Measurements from ENCODE around the gene PANK4. TPM values are rescaled to one million over a fixed set of nuclear protein-coding genes. Genes with fewer than 3 reads are reported as not detected.
A peak's percentile ranks its signal among the peaks of the same experiment; 100 is the strongest.

PANK4 gene
- total and polyA plus RNA-seq, 9 of the 15 experiments (the other 6 are each of a cell fraction or from before 2014, with no cell fraction given): 0.93 to 55.6 (median 31.5) TPM

GRCh38 chr1:2560299-2561073 is 34.1 kb upstream of the PANK4 start (continued):
- no peak for TF ChIP-seq RNF219 (CRISPR knock-in tag; IDR thresholded peaks at IDR 0.05)
- no peak for TF ChIP-seq E2F3 (CRISPR knock-in tag; IDR thresholded peaks at IDR 0.05)
- no peak for TF ChIP-seq COPS2 (conservative IDR thresholded peaks at IDR 0.05)
- peak; percentile 31; the same call in 1 of the 2 replicates for TF ChIP-seq CXXC5 (CRISPR knock-in tag; IDR thresholded peaks at IDR 0.05)
- TF ChIP-seq SMARCA4 (IDR thresholded peaks at IDR 0.05): 0 out of 2 replicates have a peak, but pooled peaks have one; percentile 17
- no peak for TF ChIP-seq ZBTB11 (CRISPR knock-in tag; IDR thresholded peaks at IDR 0.05)
- TF ChIP-seq ZNF449 (CRISPR knock-in tag; IDR thresholded peaks at IDR 0.05): no peak
- no peak for TF ChIP-seq SMAD1 (IDR thresholded peaks at IDR 0.05; ENCODE audit: low read depth, low read length, partially characterized antibody)
- no peak for TF ChIP-seq SMARCA5 (IDR thresholded peaks at IDR 0.05)
- TF ChIP-seq ATF7 (IDR thresholded peaks at IDR 0.05): no peak
- TF ChIP-seq ELF2 (CRISPR knock-in tag; IDR thresholded peaks at IDR 0.05): no peak
- no peak for TF ChIP-seq RB1 (IDR thresholded peaks at IDR 0.05; ENCODE audit: low read depth)
- TF ChIP-seq ZNF696 (CRISPR knock-in tag; conservative IDR thresholded peaks at IDR 0.05): no peak
- TF ChIP-seq KLF1 (tag; IDR thresholded peaks at IDR 0.05): no peak
- 0 out of 2 replicates have a peak, but pooled peaks have one; percentile 29 for TF ChIP-seq SOX6 (IDR thresholded peaks at IDR 0.05)
- TF ChIP-seq DIDO1 (tag; IDR thresholded peaks at IDR 0.05; ENCODE audit: low read depth): no peak
- TF ChIP-seq ZNF274 (IDR thresholded peaks at IDR 0.05; ENCODE audit: borderline replicate concordance, low read depth, low read length): no peak
- no peak for TF ChIP-seq ZNF282 (CRISPR knock-in tag; IDR thresholded peaks at IDR 0.05)
- TF ChIP-seq CBX3 (IDR thresholded peaks at IDR 0.05; ENCODE audit: borderline replicate concordance in 1 of 2, low read length in 2 of 2): no peak
- TF ChIP-seq ZBTB34 (CRISPR knock-in tag; IDR thresholded peaks at IDR 0.05): no peak
- TF ChIP-seq POLR2A (conservative IDR thresholded peaks at IDR 0.05): no peak
